ENCODE data around the gene TMEM19. TPM values are rescaled to one million over a fixed set of nuclear protein-coding genes. Genes with fewer than 3 reads are reported as not detected.

TMEM19 gene
- total RNA-seq, 2 donors from 2014 or later, result 19.5 to 20.5 TPM

DNA sequence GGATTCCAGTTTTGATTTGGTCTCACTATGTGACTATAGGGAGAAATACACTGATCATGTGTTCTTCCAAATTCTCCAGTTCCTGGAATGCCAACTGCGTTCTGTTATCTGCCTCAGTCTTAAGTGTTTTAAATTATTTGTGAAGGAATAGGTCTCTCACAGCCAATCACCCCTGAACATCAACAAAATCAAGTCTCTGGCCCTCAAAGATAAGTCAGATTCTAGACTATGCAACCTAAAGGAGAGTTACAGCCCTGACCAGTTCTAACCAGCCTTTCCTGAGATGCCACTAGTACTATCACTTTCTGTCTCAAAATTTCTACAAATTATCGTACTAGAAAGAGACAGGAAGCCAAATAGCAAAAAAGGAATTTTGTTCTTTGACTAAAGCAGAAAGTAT, 44.5 kb upstream of the TMEM19 start:
- DNase-seq (ENCODE audit: low spot score), result no peak
- Histone ChIP-seq H3K27ac (no peak overlapping the region), H3K4me3 (no peak overlapping the region), H3K4me1 (no peaks in the 10 kb centered on the region), H3K9me3 (no peaks in the 10 kb centered on the region), H3K36me3 (peaks cover 68% of the 10 kb centered on the region), H3K27me3 (no peaks in the 10 kb centered on the region)
- TF ChIP-seq, protein P1, sequence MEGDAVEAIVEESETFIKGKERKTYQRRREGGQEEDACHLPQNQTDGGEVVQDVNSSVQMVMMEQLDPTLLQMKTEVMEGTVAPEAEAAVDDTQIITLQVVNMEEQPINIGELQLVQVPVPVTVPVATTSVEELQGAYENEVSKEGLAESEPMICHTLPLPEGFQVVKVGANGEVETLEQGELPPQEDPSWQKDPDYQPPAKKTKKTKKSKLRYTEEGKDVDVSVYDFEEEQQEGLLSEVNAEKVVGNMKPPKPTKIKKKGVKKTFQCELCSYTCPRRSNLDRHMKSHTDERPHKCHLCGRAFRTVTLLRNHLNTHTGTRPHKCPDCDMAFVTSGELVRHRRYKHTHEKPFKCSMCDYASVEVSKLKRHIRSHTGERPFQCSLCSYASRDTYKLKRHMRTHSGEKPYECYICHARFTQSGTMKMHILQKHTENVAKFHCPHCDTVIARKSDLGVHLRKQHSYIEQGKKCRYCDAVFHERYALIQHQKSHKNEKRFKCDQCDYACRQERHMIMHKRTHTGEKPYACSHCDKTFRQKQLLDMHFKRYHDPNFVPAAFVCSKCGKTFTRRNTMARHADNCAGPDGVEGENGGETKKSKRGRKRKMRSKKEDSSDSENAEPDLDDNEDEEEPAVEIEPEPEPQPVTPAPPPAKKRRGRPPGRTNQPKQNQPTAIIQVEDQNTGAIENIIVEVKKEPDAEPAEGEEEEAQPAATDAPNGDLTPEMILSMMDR (IDR thresholded peaks at IDR 0.05), result no peak

DNA sequence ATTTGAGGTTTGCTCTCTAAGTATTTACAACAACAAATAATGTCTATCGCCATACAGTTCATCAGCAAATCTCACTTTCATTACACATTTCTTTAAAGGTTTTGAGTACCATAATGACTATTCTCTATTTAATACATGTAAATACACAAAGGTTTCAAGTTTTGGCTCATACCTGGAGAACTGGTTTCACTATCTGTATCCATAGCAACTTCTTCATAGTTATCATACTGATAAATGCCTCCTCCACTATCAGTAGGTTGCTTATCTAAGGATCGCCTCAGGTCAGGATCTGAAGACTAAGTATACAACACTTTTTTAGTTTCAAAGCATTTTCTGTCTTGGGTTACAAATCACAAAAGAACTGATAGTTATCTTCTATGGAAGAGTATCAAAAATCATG, 43.6 kb upstream of the TMEM19 start:
- Histone ChIP-seq H3K4me3 (no peak overlapping the region), H3K36me3 (peaks cover 72% of the 10 kb centered on the region), H3K27ac (no peak overlapping the region), H3K27me3 (no peaks in the 10 kb centered on the region), H3K4me1 (no peaks in the 10 kb centered on the region), H3K9me3 (no peaks in the 10 kb centered on the region)
- TF ChIP-seq, protein P1 (IDR thresholded peaks at IDR 0.05), result no peak
- no peak for DNase-seq (ENCODE audit: low spot score)

DNA sequence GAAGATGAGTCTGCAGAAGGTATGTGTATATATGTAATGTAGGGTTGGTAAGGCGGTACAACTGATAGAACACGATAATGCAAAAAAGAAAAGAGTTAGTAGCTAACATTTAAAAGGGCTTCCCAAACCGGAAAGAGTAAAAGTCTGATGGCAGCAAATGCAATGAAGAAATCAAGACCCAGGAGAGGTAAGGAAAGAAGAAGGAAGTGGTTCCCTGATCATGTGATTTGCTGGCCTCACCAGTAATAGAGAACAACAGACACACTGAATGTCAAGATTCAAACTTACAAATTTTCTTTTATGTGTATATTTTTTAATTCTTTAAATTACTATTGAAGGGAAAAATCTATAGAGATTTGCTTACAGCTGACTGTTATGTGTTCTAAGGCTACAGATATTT, 40.6 kb upstream of the TMEM19 start:
- H3K36me3 ChIP-seq, result peaks cover 62% of the 10 kb centered on the region

DNA sequence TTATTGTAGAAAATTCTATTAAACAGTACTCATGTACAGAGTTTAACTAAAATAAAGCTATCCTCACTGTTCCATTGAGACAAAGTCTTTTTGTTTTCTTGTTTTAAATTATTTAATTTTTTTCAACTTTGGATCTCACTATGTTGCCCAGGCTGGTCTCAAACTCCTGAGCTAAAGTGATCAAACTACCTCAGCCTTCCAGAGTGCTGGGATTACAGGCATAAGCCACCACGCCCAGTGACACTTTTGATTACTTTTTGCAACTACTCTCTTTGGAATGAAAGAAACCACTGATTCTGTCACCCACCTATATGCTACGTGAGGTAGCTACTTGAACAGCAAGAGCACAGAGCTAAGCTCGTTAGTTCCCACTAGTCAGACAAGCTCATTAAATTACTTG, 39.4 kb upstream of the TMEM19 start:
- Histone ChIP-seq H3K27ac (no peak overlapping the region), H3K9me3 (no peaks in the 10 kb centered on the region), H3K4me3 (no peak overlapping the region), H3K4me1 (no peaks in the 10 kb centered on the region), H3K36me3 (peaks cover 52% of the 10 kb centered on the region), H3K27me3 (no peaks in the 10 kb centered on the region)
- DNase-seq (ENCODE audit: low spot score), result no peak
- TF ChIP-seq, protein P1 (IDR thresholded peaks at IDR 0.05), result no peak

More for the DNA sequence above, 40.6 kb upstream of the TMEM19 start:
- no peak for DNase-seq (ENCODE audit: low spot score)
- H3K27ac ChIP-seq, result no peak overlapping the region
- H3K27me3 ChIP-seq, result no peaks in the 10 kb centered on the region
- H3K4me3 ChIP-seq, result no peak overlapping the region
- no peaks in the 10 kb centered on the region for H3K9me3 ChIP-seq
- H3K4me1 ChIP-seq, result no peaks in the 10 kb centered on the region
- TF ChIP-seq, protein P1 (IDR thresholded peaks at IDR 0.05), result no peak

DNA sequence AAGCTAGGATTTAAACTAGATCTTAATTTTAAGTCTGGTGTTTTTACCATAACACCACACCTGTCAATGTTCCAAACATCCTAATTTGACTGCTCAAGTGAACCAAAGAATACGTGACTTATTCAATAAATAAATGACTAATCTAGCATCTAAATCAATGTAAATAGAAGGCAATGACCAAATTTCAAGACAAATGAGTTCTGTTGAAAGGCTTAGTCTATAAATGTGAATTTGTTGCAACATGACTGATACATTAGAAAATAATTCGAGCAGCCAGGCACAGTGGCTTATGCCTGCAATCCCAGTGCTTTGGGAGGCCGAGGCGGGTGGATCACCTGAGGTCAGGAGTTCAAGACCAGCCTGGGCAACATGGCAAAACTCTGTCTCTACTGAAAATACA, 37.3 kb upstream of the TMEM19 start:
- TF ChIP-seq, protein P1 (IDR thresholded peaks at IDR 0.05), result no peak
- Histone ChIP-seq H3K27ac (no peak overlapping the region), H3K4me3 (no peak overlapping the region), H3K27me3 (no peaks in the 10 kb centered on the region), H3K9me3 (peaks cover 0 to 6% of the 10 kb centered on the region in 2 donors), H3K36me3 (peaks cover 32% of the 10 kb centered on the region), H3K4me1 (no peaks in the 10 kb centered on the region)
- DNase-seq (ENCODE audit: low spot score), result no peak

DNA sequence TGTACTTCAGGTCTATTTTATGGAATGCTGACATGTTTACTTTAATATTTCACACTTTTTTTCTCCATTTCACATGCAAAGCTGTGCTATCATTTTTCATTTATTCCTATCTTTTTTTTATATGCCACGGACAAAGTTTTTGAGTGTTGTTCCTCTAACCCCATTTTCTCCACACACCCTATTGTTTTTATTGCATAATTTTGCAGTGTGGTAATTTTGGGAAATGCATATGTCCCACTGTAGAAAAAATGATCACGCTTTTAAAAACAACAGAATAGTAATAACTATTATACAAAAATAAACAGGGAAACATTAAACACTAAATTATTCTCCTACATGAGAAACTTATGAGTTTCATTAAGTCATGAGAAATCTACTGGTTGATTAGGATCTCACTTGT, 36.5 kb upstream of the TMEM19 start:
- peaks cover 0 to 7% of the 10 kb centered on the region in 2 donors for H3K9me3 ChIP-seq
- H3K27ac ChIP-seq, result no peak overlapping the region
- no peaks in the 10 kb centered on the region for H3K27me3 ChIP-seq
- TF ChIP-seq, protein P1 (IDR thresholded peaks at IDR 0.05), result no peak
- no peak for DNase-seq (ENCODE audit: low spot score)
- no peak overlapping the region for H3K4me3 ChIP-seq
- H3K4me1 ChIP-seq, result no peaks in the 10 kb centered on the region
- peaks cover 24% of the 10 kb centered on the region for H3K36me3 ChIP-seq
